ENCODE data around the gene P2RX4. TPM values are rescaled to one million over a fixed set of nuclear protein-coding genes. Genes with fewer than 3 reads are reported as not detected.

P2RX4 gene
- total and polyA plus RNA-seq, 2 donors (not counting 1 experiment from before 2014, with no cell fraction given): 30.4 to 31.9 TPM

- Histone ChIP-seq H2AFZ (ENCODE audit: insufficient read depth, low read depth, low read length, poor library complexity, severe bottlenecking) (no peak overlapping the region), H3K9ac (ENCODE audit: low read length) (no peak overlapping the region), H3K27ac (ENCODE audit: low read length in 2 of 2) (no peak overlapping the region), H3K4me1 (ENCODE audit: control insufficient read depth in 2 of 2, insufficient read depth in 2 of 2, low read length in 2 of 2) (peaks cover 0 to 3% of the 10 kb centered on the region in 2 donors), H3K27me3 (replicated peaks in 1 of 4; ENCODE audit: control extremely low read depth in 1 of 4, control insufficient read depth in 3 of 4, insufficient read depth in 4 of 4, low read length in 3 of 4) (no peaks in the 10 kb centered on the region), H3K9me3 (ENCODE audit: control extremely low read depth in 1 of 3, control insufficient read depth in 2 of 3, insufficient read depth in 1 of 3, low read length in 2 of 3) (no peaks in the 10 kb centered on the region), H3K4me3 (ENCODE audit: control extremely low read depth in 1 of 5, extremely low read depth in 1 of 5, insufficient read depth in 1 of 5, low read depth in 2 of 5, low read length in 4 of 5) (no peak overlapping the region), H3K36me3 (replicated peaks in 1 of 2; ENCODE audit: control extremely low read depth in 1 of 2, control insufficient read depth in 1 of 2, extremely low read depth in 1 of 2, insufficient read depth in 2 of 2, low read length in 1 of 2) (peaks cover 0 to 14% of the 10 kb centered on the region in 2 experiments), H3K4me2 (replicated peaks; ENCODE audit: low read depth, low read length, poor library complexity, severe bottlenecking) (no peak overlapping the region), H4K20me1 (ENCODE audit: control insufficient read depth, insufficient read depth, low read length, poor library complexity, severe bottlenecking) (no peaks in the 10 kb centered on the region), H3K79me2 (ENCODE audit: control insufficient read depth, insufficient read depth, low read length) (no peaks in the 10 kb centered on the region)
- WGBS (ENCODE audit: insufficient coverage): 96% methylated on average over 6 of the region's 15 CpGs
- ATAC-seq (ENCODE audit: low read depth): no peak
- intact Hi-C loops (cut with micrococcal nuclease): no loop called here
- no peak overlapping the region for H3K27ac Mint-ChIP-seq
- peaks cover 8% of the 10 kb centered on the region for H3K4me1 Mint-ChIP-seq
- H3K4me3 Mint-ChIP-seq: no peak overlapping the region
- DNase-seq: no peak
- POLR2A ChIA-PET: interaction anchor here (0.8 kb wide), 1 partner anchor 21 kb away, joined by 7 read pairs; no protein-coding TSS in a partner anchor
- CTCF ChIA-PET: no interaction called here
- H3K27me3 Mint-ChIP-seq: no peaks in the 10 kb centered on the region
- peaks cover 4% of the 10 kb centered on the region for H3K9me3 Mint-ChIP-seq (ENCODE audit: insufficient read depth)
- TF ChIP-seq EZH2 (IDR thresholded peaks at IDR 0.05; ENCODE audit: borderline replicate concordance, insufficient read depth, low read depth, low read length, poor library complexity, severe bottlenecking): no peak
- no peak for TF ChIP-seq CTCF (IDR thresholded peaks at IDR 0.05)
Measured at GRCh38 chr12:121253638-121254335, 43.9 kb downstream of the P2RX4 start.

- Mint-ChIP-seq H3K9me3 (ENCODE audit: insufficient read depth) (peaks cover 4% of the 10 kb centered on the region), H3K27ac (no peak overlapping the region), H3K4me3 (no peak overlapping the region), H3K4me1 (peaks cover 12% of the 10 kb centered on the region), H3K27me3 (no peaks in the 10 kb centered on the region)
- Histone ChIP-seq H3K4me1 (ENCODE audit: control insufficient read depth in 2 of 2, insufficient read depth in 2 of 2, low read length in 2 of 2) (no peaks in the 10 kb centered on the region), H3K9me3 (ENCODE audit: control extremely low read depth in 1 of 3, control insufficient read depth in 2 of 3, insufficient read depth in 1 of 3, low read length in 2 of 3) (no peaks in the 10 kb centered on the region), H4K20me1 (ENCODE audit: control insufficient read depth, insufficient read depth, low read length, poor library complexity, severe bottlenecking) (no peaks in the 10 kb centered on the region), H3K79me2 (ENCODE audit: control insufficient read depth, insufficient read depth, low read length) (no peaks in the 10 kb centered on the region), H3K36me3 (replicated peaks in 1 of 2; ENCODE audit: control extremely low read depth in 1 of 2, control insufficient read depth in 1 of 2, extremely low read depth in 1 of 2, insufficient read depth in 2 of 2, low read length in 1 of 2) (peaks cover 3 to 21% of the 10 kb centered on the region in 2 experiments), H2AFZ (ENCODE audit: insufficient read depth, low read depth, low read length, poor library complexity, severe bottlenecking) (no peak overlapping the region), H3K27ac (ENCODE audit: low read length in 2 of 2) (no peak overlapping the region), H3K27me3 (replicated peaks in 1 of 4; ENCODE audit: control extremely low read depth in 1 of 4, control insufficient read depth in 3 of 4, insufficient read depth in 4 of 4, low read length in 3 of 4) (no peaks in the 10 kb centered on the region), H3K4me3 (ENCODE audit: control extremely low read depth in 1 of 5, extremely low read depth in 1 of 5, insufficient read depth in 1 of 5, low read depth in 2 of 5, low read length in 4 of 5) (no peak overlapping the region), H3K9ac (ENCODE audit: low read length) (no peak overlapping the region), H3K4me2 (replicated peaks; ENCODE audit: low read depth, low read length, poor library complexity, severe bottlenecking) (no peak overlapping the region)
- TF ChIP-seq CTCF (IDR thresholded peaks at IDR 0.05): no peak
- no peak for TF ChIP-seq EZH2 (IDR thresholded peaks at IDR 0.05; ENCODE audit: borderline replicate concordance, insufficient read depth, low read depth, low read length, poor library complexity, severe bottlenecking)
- CTCF ChIA-PET: no interaction called here
- intact Hi-C loops (cut with micrococcal nuclease): no loop called here
- DNase-seq (no peak), ATAC-seq (ENCODE audit: low read depth) (no peak)
- 92% methylated on average over 6 of the region's 9 CpGs for WGBS (ENCODE audit: insufficient coverage)
- POLR2A ChIA-PET: interaction anchor here (0.6 kb wide), 1 partner anchor 583 kb away, joined by 9 read pairs; no protein-coding TSS in a partner anchor
Measured at GRCh38 chr12:121255433-121255832, 45.5 kb downstream of the P2RX4 start.

All from B cell (primary cell).